NCI-H1930 (cell line): ENCODE results near the gene CAST.

Source experiments
- DNase-seq, 2 experiments: peaks; one replicate each; lab custom pipeline; 2025; lab: John Stamatoyannopoulos, UW

Gene CAST

GRCh38 chr5:96819806-96820205 lies 157.6 kb downstream of the CAST start:
- DNase-seq, result no peak

GRCh38 chr5:96821260-96821916 lies 159.2 kb downstream of the CAST start:
- DNase-seq, result no peak

- DNase-seq, result no peak
Observed at GRCh38 chr5:96822686-96823459, 160.7 kb downstream of the CAST start.

- DNase-seq, result no peak
Observed at GRCh38 chr5:96823900-96824380, 161.8 kb downstream of the CAST start.
